ENCODE measurements around the gene PNN.

DNA sequence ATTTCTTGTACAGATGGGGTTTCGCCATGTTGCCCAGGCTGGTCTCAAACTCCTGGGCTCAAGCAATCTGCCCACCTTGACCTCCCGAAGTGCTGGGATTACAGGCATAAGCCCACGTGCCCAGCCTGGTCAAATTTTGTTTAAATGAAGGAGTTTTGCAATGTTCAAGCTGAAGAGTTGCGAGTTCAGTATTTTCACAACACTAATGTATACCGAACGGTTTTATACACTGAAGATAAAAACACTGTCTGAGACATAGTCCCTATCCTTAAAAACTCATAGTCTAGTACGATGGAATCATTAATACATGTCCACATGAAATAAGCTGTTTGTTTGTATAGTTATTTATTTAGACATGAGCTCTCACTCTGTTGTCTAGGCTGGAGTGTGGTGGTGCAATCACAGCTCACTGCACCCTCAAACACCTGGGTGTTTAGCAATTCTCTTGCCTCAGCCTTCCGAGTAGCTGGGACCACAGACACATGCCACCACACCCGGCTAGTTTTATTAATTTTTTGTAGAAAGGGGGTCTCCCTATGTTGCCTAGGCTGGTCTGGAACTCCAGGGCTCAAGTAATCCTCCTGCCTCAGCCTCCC lies 20.4 kb upstream of the PNN start:
- TF ChIP-seq POLR2A (IDR thresholded peaks at IDR 0.05) = no peak
- TF ChIP-seq EP300 (IDR thresholded peaks at IDR 0.05) = no peak

Data from gastroesophageal sphincter (tissue), 2 donors.